ENCODE measurements around the gene GFOD1.
"Not testable (repeated sequence)": the region's sequence is repeated elsewhere in the genome, so short reads cannot be mapped to it uniquely, and the experiment has no call there.

GFOD1 gene

GRCh38 chr6:13441778-13442177 is 45.6 kb downstream of the GFOD1 start:
- DNase-seq (ENCODE audit: low spot score), result no peak

DNA sequence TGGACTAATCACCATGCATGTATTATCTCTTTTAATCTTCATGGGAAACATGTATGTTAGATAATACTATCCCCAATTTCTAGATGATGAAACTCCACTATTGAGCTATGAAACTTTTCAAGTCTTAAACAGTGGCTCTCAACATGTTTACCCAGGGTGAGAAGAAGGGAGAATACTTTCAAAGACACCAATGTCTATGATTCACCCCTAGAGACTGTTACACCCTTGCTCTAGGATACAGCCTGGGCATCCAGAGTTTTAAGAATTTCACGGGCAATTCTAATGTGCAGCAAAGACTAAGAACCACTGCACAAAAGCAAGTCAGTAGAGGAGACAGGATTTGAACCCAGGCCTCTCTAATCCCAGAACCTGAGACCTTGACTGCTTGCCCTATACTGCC is 47.8 kb downstream of the GFOD1 start:
- no peak for DNase-seq (ENCODE audit: low spot score)

DNA sequence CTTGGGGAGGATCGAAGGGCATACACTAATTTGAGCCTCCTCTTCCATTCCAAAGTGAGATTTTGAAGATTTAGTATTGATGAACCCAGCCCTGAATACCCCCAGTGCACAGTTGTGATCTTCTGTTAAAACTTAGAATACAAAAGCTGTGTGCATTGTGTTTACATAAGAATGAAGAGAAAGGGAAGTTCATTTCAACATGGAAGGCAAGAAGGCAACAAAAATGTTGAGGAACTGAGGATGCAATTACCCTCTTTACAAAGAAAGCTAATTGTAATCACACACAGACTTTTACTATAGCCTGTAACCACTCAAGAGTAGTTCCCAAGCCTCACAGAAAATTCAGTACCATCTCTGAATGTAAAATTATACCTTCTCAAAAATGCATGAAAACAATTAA is 49.3 kb downstream of the GFOD1 start:
- DNase-seq (ENCODE audit: low spot score), result no peak

DNA sequence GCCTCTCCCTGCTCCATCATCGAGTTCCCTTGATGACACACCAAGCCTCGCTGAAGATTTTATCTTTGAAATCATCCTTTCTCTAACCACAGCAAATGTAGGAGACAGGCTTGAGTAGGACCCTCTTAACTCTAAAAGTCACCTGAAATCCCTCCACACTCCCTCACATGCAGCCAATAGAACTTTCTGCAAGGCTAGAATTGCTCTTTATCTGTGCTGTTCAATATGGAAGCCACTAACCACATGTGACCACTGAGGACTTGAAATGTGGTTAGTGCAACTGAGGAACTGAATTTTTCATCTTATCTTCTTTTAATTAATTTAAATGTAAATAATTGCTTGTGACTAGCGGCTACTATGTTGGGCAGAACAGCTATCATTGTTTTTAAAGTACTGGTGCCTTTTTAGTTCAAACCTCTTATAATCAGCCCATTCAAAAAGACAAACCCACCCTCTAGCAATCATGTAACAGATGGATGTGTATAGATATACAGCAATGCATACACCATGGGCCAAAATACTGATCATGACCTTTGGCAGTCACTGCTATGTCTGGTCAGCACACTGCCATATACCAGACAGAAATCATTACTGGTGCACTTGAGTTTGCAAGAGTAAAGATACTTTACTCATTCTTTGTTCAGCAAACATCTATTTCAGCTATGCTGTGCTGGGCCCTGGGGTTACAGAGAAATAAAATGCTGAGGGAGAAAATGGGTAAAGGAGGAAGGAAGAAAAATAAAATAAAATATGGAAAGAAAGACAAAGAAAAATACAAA is 50.0 kb downstream of the GFOD1 start:
- DNase-seq (ENCODE audit: low spot score), result no peak

DNA sequence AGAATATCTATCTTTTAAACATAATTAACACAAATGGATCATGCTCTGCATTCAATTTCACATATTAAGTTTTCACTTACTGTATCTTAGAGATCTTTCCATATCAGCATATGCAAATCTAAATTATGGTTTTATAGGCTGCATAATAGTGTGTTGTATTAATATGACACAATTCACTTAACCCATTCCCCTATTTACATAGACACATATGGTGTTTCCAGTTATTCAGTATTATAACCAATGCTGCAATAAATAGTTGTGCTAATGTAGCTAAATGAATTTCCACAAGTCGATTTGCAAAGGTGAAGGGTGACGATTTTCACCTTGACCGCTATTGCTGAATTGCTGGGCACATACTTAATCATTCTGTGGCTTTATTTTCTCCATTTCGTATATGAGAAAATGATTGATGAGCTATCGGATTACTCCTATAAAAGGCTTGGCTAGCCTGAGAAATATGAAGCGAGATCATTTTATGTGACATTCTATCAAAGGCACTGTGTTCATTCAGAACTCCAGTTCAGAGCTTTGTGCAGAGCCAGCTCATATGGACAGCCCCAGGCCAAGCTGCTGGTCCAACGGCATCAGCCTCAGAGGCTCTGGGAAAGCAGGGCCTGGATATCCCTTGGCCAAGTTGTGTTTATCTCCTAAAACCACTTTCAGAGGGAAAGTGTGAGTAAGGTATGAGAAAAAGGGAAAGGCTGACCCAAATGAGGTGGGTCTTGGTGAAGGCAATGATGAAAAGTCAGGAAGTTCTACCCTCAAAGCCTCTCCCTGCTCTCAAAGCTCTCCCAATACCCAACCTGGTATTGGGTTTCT is 50.8 kb downstream of the GFOD1 start:
- DNase-seq (ENCODE audit: low spot score), result no peak

GRCh38 chr6:13435477-13436246 is 51.7 kb downstream of the GFOD1 start:
- no peak for DNase-seq (ENCODE audit: low spot score)

DNA sequence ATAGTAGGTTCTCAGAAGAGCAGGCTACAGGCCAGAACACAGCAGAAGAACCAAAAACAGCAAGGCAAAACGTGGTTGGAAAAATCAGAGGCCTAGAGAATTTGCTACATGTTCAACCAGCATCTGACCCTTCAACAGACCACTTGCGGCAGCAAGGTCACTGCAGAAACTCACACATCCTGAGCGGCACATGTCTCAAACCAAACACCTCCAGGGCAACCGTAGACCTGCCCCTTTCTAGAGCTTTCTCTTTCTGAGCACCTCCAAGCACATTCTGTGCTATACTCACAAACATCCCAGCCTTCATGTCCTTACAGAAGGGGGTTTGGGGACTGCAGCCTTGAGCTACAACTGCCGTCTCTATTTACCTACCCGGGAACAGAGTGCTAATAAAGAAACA is 52.6 kb downstream of the GFOD1 start:
- DNase-seq (ENCODE audit: low spot score), result no peak

DNA sequence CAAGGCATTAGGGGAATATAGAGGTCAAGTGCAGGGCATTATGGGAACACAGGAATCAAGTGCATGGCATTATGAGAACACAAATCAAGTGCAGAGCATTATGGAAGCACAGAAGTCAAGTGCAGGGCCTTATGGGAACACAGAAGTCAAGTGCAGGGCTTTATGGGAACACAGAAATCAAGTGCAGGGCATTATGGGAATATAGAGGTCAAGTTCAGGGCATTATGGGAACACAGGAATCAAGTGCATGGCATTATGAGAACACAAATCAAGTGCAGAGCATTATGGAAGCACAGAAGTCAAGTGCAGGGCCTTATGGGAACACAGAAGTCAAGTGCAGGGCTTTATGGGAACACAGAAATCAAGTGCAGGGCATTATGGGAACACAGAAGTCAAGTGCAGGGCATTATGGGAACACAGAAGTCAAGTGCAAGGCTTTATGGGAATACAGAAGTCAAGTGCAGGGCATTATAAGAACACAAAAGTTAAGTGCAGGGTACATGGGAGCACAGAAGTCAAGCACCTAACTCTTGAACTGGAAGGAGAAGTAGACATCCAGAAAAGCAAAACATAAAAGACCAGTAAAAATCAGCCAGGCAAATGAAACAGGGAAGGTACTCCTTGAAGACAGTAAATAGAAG is 53.1 kb downstream of the GFOD1 start:
- not testable (repeated sequence) for DNase-seq (ENCODE audit: low spot score)

GRCh38 chr6:13433709-13434121 is 53.7 kb downstream of the GFOD1 start:
- DNase-seq (ENCODE audit: low spot score), result no peak

- no peak for DNase-seq (ENCODE audit: low spot score)
Measured at GRCh38 chr6:13432526-13433184, 54.7 kb downstream of the GFOD1 start.

DNA sequence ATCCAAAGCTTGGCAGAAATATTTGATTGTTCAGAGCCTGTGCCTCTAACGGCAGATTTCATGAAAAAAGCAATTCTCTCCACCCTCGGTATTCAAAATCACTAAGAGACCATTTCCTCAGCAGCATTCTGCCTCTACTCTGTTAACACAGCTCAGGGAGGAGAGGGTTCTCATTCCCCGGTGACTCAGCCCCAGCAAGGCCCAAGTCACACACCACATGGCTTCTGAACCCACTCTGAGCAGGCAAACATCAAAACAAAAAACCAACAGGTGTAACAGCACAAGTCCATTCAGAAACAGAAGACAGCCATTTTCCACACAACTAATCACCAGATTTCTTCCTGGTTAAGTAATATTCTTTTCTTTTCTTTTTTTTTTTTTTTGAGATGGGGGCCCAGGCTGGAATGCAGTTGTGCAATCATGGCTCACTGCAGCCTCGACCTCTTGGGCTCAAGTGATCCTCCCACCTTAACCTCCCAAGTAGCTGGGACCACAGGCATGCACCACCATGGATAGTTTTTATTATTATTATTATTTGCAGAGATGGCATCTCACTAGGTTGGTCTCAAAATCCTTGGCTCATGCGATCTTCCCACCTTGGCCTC is 55.4 kb downstream of the GFOD1 start:
- no peak for DNase-seq (ENCODE audit: low spot score)

GRCh38 chr6:13431059-13431656 is 56.2 kb downstream of the GFOD1 start:
- no peak for DNase-seq (ENCODE audit: low spot score)

DNA sequence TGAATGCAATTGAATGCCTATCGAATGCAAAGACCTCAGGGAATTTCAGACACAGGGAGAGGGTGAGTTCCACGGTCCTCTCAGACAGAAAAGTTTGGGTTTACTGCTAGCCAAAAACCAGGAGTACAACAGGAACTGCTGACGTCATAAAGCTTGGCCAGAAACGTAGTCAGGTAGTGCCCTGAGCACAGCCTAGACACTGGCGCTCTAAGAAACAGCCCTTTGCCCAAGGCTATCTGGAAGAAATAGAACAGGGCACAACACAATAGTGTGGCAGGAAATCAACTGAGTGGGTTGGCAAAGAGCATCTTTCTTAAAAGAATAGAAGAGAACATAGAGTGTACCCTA is 58.0 kb downstream of the GFOD1 start:
- no peak for DNase-seq (ENCODE audit: low spot score)

GRCh38 chr6:13428583-13429405 is 58.6 kb downstream of the GFOD1 start:
- no peak for DNase-seq (ENCODE audit: low spot score)

DNA sequence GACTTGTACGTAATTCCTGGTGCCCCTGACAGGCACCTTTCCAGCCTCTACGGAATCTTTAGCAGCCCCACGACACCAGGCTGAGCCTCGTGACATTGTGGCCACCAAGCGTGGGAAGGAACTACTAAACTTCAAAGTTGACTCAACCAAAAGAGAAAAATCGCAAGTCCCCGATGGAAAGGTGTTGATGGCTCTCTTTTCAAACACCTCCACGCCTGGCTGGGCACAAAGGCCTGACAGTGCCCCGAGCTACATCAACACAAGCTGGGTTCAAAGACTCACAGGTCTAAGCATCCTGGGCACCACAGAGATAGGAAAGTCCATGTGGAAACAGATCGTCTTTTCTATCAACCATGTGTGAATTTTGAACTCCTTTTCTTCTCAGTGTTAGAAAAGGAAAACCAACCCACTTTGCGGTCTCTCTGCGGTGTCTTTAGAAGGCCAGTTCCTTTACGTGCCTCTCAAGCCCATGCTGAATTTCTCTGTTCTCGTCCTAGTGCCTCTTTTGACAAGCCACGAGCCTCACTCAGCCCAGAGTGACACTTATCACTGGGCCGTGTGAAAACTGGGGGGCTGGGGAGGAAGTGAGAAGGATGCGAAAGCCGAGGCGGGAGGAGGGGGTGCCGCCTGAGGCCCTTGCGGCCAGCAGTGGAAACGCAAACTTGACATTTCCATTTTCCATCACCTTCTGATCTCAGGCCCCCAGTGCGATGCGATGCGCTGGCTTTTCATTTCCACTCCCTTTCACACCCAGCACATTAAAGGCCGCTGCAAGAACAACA is 59.4 kb downstream of the GFOD1 start:
- no peak for DNase-seq (ENCODE audit: low spot score)

GRCh38 chr6:13427316-13427715 is 60.1 kb downstream of the GFOD1 start:
- no peak for DNase-seq (ENCODE audit: low spot score)

GRCh38 chr6:13425943-13426931 is 61.2 kb downstream of the GFOD1 start:
- DNase-seq (ENCODE audit: low spot score), result no peak
